ENCODE data around the gene SLC6A6. TPM values are rescaled to one million over a fixed set of nuclear protein-coding genes. Genes with fewer than 3 reads are reported as not detected.

Gene SLC6A6
- total RNA-seq, 1 experiment from 2014 or later, result 211 TPM

DNA sequence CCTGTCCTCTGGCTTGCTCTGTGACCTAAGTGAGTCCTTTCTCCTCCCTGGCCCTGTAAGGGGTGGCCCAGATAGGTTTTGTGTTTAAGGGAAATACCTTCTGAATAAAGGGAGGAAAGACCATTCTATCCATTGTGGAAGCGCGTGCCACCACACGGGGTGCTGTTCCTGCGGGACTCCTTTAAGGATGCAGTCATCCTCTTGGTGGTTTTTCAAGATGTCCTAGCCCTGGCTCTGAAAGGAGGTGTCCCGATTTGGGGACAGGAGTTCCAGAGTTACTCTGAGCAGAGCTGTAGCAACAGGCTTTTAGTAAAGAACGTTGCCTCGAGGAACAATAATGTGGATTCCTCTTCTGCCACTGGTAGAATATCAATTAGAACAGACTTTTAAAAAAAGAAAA, 9.6 kb downstream of the SLC6A6 start (continued):
- TF ChIP-seq, protein P1, sequence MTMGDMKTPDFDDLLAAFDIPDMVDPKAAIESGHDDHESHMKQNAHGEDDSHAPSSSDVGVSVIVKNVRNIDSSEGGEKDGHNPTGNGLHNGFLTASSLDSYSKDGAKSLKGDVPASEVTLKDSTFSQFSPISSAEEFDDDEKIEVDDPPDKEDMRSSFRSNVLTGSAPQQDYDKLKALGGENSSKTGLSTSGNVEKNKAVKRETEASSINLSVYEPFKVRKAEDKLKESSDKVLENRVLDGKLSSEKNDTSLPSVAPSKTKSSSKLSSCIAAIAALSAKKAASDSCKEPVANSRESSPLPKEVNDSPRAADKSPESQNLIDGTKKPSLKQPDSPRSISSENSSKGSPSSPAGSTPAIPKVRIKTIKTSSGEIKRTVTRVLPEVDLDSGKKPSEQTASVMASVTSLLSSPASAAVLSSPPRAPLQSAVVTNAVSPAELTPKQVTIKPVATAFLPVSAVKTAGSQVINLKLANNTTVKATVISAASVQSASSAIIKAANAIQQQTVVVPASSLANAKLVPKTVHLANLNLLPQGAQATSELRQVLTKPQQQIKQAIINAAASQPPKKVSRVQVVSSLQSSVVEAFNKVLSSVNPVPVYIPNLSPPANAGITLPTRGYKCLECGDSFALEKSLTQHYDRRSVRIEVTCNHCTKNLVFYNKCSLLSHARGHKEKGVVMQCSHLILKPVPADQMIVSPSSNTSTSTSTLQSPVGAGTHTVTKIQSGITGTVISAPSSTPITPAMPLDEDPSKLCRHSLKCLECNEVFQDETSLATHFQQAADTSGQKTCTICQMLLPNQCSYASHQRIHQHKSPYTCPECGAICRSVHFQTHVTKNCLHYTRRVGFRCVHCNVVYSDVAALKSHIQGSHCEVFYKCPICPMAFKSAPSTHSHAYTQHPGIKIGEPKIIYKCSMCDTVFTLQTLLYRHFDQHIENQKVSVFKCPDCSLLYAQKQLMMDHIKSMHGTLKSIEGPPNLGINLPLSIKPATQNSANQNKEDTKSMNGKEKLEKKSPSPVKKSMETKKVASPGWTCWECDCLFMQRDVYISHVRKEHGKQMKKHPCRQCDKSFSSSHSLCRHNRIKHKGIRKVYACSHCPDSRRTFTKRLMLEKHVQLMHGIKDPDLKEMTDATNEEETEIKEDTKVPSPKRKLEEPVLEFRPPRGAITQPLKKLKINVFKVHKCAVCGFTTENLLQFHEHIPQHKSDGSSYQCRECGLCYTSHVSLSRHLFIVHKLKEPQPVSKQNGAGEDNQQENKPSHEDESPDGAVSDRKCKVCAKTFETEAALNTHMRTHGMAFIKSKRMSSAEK (CRISPR knock-in tag; IDR thresholded peaks at IDR 0.05; ENCODE audit: borderline replicate concordance), result no peak
- no peak for TF ChIP-seq ZNF416 (CRISPR knock-in tag; IDR thresholded peaks at IDR 0.05)
- no peak for TF ChIP-seq ZNF232 (CRISPR knock-in tag; IDR thresholded peaks at IDR 0.05)
- no peak for TF ChIP-seq KAT7 (CRISPR knock-in tag; IDR thresholded peaks at IDR 0.05; ENCODE audit: borderline replicate concordance)
- TF ChIP-seq GTF2I (CRISPR knock-in tag; conservative IDR thresholded peaks at IDR 0.05), result no peak
- no peak for TF ChIP-seq ESRRA (CRISPR knock-in tag; IDR thresholded peaks at IDR 0.05; ENCODE audit: borderline replicate concordance)
- TF ChIP-seq NFE2L1 (CRISPR knock-in tag; IDR thresholded peaks at IDR 0.05), result no peak
- no peak for TF ChIP-seq SOX15 (CRISPR knock-in tag; IDR thresholded peaks at IDR 0.05)
- TF ChIP-seq FOXP1 (CRISPR knock-in tag; IDR thresholded peaks at IDR 0.05; ENCODE audit: borderline replicate concordance), result no peak
- no peak for TF ChIP-seq TEAD1 (CRISPR knock-in tag; IDR thresholded peaks at IDR 0.05)
- TF ChIP-seq, protein P2, sequence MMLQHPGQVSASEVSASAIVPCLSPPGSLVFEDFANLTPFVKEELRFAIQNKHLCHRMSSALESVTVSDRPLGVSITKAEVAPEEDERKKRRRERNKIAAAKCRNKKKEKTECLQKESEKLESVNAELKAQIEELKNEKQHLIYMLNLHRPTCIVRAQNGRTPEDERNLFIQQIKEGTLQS (CRISPR knock-in tag; conservative IDR thresholded peaks at IDR 0.05), result no peak
- TF ChIP-seq, protein P3, sequence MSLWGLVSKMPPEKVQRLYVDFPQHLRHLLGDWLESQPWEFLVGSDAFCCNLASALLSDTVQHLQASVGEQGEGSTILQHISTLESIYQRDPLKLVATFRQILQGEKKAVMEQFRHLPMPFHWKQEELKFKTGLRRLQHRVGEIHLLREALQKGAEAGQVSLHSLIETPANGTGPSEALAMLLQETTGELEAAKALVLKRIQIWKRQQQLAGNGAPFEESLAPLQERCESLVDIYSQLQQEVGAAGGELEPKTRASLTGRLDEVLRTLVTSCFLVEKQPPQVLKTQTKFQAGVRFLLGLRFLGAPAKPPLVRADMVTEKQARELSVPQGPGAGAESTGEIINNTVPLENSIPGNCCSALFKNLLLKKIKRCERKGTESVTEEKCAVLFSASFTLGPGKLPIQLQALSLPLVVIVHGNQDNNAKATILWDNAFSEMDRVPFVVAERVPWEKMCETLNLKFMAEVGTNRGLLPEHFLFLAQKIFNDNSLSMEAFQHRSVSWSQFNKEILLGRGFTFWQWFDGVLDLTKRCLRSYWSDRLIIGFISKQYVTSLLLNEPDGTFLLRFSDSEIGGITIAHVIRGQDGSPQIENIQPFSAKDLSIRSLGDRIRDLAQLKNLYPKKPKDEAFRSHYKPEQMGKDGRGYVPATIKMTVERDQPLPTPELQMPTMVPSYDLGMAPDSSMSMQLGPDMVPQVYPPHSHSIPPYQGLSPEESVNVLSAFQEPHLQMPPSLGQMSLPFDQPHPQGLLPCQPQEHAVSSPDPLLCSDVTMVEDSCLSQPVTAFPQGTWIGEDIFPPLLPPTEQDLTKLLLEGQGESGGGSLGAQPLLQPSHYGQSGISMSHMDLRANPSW (CRISPR knock-in tag; conservative IDR thresholded peaks at IDR 0.05; ENCODE audit: low read depth), result no peak
- no peak for TF ChIP-seq JUN (CRISPR knock-in tag; IDR thresholded peaks at IDR 0.05)

DNA sequence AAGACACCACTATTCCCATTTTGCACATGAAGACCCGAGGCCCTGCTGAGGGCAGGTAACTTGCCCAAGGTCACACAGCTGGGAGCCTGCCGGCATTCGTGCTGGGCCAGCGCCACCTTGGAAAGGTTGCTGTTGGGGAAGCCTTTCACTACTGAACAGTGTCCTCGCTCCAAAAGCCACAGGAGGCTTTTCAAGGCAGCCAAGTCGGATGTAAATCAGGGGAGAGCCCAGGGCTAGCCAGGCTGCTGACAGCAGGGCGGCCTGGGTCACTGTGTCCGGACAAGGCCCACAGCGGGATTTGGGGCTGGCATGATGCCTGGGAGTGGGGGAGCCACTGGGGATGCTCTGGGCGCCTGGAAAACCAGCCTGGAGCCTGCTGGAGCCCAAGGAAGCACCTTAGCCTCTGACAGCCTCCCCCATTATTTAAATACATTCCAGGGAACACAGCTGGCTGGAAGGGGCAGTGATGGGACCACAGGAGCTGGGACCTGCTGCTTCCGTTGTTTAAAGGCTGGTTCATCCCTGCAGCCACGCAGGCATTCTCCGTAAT, 10.5 kb downstream of the SLC6A6 start:
- Mint-ChIP-seq H3K4me3 (peak overlapping the region; percentile 41), H3K27me3 (ENCODE audit: low read depth) (no peaks in the 10 kb centered on the region), H3K36me3 (peaks cover 37% of the 10 kb centered on the region), H3K4me1 (peaks cover 66% of the 10 kb centered on the region), H3K9me3 (no peaks in the 10 kb centered on the region), H3K27ac (peak overlapping the region; percentile 94)
- ChIA-PET POLR2A (interaction anchor here (0.9 to 1.7 kb wide), 5 partner anchors 9 to 45 kb away, joined by 3 to 5 read pairs (median 4); partner anchors contain the start of gene SLC6A6), CTCF (interaction anchor here (0.6 to 3.0 kb wide), 11 partner anchors 10 to 638 kb away, joined by 3 to 10 read pairs (median 3); partner anchors contain the start of gene SLC6A6)
- peak; percentile 68 for ATAC-seq
- peak; percentile 62 for DNase-seq (ENCODE audit: low spot score)
- TF ChIP-seq GTF2I (CRISPR knock-in tag; conservative IDR thresholded peaks at IDR 0.05), result 0 out of 2 replicates have a peak, but pooled peaks have one; percentile 7
- TF ChIP-seq, protein P4, sequence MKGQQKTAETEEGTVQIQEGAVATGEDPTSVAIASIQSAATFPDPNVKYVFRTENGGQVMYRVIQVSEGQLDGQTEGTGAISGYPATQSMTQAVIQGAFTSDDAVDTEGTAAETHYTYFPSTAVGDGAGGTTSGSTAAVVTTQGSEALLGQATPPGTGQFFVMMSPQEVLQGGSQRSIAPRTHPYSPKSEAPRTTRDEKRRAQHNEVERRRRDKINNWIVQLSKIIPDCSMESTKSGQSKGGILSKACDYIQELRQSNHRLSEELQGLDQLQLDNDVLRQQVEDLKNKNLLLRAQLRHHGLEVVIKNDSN (CRISPR knock-in tag; IDR thresholded peaks at IDR 0.05), result no peak
- TF ChIP-seq FOXP1 (CRISPR knock-in tag; IDR thresholded peaks at IDR 0.05; ENCODE audit: borderline replicate concordance), result peak; percentile 27; the same call in 1 of the 2 replicates
- TF ChIP-seq, protein P5, sequence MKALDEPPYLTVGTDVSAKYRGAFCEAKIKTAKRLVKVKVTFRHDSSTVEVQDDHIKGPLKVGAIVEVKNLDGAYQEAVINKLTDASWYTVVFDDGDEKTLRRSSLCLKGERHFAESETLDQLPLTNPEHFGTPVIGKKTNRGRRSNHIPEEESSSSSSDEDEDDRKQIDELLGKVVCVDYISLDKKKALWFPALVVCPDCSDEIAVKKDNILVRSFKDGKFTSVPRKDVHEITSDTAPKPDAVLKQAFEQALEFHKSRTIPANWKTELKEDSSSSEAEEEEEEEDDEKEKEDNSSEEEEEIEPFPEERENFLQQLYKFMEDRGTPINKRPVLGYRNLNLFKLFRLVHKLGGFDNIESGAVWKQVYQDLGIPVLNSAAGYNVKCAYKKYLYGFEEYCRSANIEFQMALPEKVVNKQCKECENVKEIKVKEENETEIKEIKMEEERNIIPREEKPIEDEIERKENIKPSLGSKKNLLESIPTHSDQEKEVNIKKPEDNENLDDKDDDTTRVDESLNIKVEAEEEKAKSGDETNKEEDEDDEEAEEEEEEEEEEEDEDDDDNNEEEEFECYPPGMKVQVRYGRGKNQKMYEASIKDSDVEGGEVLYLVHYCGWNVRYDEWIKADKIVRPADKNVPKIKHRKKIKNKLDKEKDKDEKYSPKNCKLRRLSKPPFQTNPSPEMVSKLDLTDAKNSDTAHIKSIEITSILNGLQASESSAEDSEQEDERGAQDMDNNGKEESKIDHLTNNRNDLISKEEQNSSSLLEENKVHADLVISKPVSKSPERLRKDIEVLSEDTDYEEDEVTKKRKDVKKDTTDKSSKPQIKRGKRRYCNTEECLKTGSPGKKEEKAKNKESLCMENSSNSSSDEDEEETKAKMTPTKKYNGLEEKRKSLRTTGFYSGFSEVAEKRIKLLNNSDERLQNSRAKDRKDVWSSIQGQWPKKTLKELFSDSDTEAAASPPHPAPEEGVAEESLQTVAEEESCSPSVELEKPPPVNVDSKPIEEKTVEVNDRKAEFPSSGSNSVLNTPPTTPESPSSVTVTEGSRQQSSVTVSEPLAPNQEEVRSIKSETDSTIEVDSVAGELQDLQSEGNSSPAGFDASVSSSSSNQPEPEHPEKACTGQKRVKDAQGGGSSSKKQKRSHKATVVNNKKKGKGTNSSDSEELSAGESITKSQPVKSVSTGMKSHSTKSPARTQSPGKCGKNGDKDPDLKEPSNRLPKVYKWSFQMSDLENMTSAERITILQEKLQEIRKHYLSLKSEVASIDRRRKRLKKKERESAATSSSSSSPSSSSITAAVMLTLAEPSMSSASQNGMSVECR (CRISPR knock-in tag; IDR thresholded peaks at IDR 0.05; ENCODE audit: borderline replicate concordance), result 0 out of 2 replicates have a peak, but pooled peaks have one; percentile 64
- TF ChIP-seq, protein P6, sequence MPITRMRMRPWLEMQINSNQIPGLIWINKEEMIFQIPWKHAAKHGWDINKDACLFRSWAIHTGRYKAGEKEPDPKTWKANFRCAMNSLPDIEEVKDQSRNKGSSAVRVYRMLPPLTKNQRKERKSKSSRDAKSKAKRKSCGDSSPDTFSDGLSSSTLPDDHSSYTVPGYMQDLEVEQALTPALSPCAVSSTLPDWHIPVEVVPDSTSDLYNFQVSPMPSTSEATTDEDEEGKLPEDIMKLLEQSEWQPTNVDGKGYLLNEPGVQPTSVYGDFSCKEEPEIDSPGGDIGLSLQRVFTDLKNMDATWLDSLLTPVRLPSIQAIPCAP (CRISPR knock-in tag; IDR thresholded peaks at IDR 0.05), result no peak
- no peak for TF ChIP-seq NR2C2 (CRISPR knock-in tag; IDR thresholded peaks at IDR 0.05)
- TF ChIP-seq, protein P1 (CRISPR knock-in tag; IDR thresholded peaks at IDR 0.05; ENCODE audit: borderline replicate concordance), result no peak
- peak; percentile 78 for TF ChIP-seq TEAD1 (CRISPR knock-in tag; IDR thresholded peaks at IDR 0.05)
